GM18870 (cell line): Measurements from ENCODE around the gene RPS6KA2.

Experiments used
- ATAC-seq: cut with Tn5 transposase; IDR thresholded peaks from one replicate; pipeline ENCODE4 v1.9.1; 2021; ENCODE audit warnings: moderate library complexity; ENCODE audit not compliant: unreplicated experiment

The RPS6KA2 gene

GRCh38 chr6:166436195-166437139 lies 190.6 kb downstream of the RPS6KA2 start:
- no peak for ATAC-seq

GRCh38 chr6:166435574-166435973 lies 191.5 kb downstream of the RPS6KA2 start:
- ATAC-seq = no peak

DNA sequence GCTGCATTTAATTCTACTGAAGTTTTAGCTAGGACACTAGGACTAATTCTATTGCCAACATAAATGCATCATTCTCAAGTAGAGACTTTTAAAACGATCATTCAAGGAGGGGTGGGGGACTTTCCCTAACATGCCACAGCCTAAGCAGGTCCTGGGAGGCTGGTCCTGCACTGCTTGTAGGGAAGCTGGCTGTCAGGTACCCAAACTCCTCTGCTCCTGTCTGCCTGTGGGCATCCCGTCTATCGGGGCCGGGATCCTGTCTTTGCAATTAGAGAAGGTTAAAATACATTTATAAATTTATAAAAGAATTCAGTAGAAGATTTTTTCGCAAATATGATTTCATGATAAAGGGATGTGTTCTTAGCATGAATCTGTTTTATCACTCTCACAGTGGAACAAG lies 192.7 kb downstream of the RPS6KA2 start:
- ATAC-seq = no peak

DNA sequence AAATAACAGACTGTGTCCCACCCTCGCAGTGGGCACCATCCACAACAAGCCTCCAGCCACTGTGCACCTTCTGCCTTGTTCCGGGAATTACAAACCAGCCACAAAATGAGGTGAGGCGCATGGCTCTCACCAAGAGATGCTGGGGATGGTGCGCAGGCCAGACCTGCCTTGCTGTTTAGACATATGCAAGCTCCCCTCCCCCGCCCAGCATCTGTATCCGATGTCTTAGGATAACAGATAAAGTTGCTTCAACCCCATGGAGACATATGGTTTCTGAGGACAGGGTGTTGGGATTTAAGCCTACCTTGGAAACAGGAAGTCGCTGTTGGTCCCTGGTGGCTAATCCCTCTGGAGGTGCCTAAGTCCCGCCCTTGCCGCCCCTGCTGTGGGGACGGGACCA lies 194.0 kb downstream of the RPS6KA2 start:
- no peak for ATAC-seq

GRCh38 chr6:166430269-166430668 lies 196.8 kb downstream of the RPS6KA2 start:
- ATAC-seq = no peak

- ATAC-seq = no peak
These were observed 202.6 kb downstream of the RPS6KA2 start for GRCh38 chr6:166424431-166424830.

DNA sequence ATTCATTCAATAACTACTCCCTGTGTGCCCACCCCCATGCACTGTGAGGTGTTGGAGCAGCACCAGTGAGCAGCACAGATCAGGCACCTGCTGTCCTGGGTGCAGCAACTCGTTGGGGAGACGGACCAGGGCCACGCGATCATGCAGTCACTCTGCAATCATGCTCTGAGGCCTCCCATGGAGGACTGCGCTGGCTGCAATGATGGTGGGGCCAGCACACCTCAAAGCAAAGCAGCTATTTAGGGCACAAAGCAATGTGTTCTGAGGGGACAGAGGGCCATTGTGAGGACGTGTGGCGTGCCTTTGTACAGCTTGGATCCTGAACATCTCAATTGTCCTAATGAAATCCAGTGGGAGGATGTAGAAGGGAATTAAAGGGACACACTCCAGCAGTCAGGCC lies 203.3 kb downstream of the RPS6KA2 start:
- no peak for ATAC-seq

- no peak for ATAC-seq
These were observed 203.9 kb downstream of the RPS6KA2 start for GRCh38 chr6:166423051-166423745.

DNA sequence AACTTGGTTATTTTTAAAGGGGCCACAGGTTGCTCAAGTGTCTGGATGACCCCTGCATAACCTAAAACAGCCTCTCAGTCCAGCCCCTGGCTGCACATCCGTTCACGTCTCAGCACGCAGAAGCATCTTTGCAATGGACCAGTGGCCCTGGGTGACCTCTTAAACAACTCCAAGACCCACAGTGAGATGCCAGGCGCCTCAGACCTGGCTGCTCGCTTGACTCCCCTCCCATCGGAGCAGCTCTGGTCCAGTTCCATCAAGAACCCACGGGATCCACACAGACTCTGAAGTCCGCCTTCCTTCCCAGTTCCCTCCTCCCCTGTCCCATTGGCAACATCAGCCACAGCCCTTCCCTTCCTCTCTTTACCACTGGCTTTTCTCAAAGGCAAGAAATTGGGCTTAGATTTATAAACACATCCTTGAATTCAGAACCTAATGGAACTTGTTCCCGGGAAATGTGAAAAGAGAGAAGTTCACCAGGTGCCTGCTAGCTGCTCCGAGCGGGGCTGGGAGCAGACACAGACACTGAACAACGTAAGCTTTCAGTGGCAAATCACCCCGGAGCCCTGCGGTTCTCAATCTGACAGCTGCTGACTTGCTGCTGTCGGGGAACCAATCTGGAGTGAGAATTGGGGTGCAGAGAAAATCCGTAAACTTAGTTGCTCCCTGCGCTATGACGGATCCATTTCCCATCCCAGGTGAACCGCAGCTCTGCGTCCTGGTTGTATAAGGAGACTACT lies 204.7 kb downstream of the RPS6KA2 start:
- ATAC-seq = no peak

GRCh38 chr6:166420351-166420750 lies 206.7 kb downstream of the RPS6KA2 start:
- ATAC-seq = no peak

DNA sequence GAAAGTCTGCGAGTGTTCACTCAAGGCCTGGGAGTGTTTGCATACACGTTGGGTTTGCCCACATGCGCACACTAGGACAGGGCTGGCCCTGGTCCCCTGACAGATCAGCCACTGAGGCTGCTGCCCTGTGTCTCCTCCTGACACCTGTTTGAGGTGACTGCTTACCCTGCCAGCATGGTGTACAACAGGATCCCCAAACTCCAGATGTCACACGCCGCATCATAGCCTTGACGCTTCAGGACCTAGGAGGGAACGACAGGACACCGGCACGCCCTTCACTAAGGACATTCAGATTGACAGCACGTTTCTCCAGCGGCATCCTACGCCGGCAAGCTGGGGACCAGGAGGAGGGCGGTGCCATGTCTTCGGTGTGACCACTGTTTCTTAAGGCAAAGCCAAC lies 207.3 kb downstream of the RPS6KA2 start:
- no peak for ATAC-seq

- peak; percentile 98 for ATAC-seq
These were observed 207.8 kb downstream of the RPS6KA2 start for GRCh38 chr6:166419286-166419685.

- no peak for ATAC-seq
These were observed 208.3 kb downstream of the RPS6KA2 start for GRCh38 chr6:166418691-166419143.

GRCh38 chr6:166417285-166417691 lies 209.8 kb downstream of the RPS6KA2 start:
- ATAC-seq = no peak

DNA sequence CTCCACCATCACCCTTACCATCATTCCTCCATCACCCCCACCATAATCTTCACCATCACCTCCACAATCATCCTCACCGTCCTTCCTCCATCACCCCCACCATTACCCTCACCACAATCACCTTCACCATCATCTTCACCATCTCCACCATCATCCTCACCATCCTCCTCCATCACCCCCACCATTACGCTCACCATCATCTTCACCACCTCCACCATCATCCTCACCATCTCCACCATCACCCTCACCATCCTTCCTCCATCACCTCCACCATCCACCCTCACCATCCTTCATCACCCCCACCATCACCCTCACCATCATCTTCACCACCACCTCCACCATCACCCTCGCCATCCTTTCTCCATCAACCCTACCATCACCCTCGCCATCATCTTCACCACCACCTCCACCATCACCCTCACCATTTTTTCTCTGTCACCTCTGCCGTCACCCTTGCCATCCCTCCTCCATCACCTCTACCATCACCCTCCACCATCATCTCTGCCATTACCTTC lies 211.2 kb downstream of the RPS6KA2 start:
- no peak for ATAC-seq

DNA sequence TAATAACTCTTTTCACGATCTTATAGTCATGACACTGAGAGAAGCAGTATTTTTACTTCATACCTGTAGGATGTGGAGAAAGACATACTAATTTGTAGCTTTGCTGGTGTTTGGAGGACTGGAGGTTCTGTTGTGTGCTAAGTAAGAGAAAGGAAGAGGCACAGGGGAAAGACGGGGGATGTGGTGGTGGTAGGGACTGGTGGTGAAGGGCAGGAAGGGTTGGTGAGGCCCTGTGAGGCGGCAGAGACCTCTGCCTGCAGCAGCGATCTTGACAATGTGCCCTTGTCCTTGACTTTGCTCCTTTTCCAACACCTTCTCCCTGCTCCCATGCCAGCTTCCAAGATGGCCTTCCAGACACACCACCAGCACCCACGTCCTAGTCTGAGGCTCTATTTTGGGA lies 211.7 kb downstream of the RPS6KA2 start:
- no peak for ATAC-seq

- no peak for ATAC-seq
These were observed 213.5 kb downstream of the RPS6KA2 start for GRCh38 chr6:166413491-166413951.

GRCh38 chr6:166412911-166413384 lies 214.1 kb downstream of the RPS6KA2 start:
- ATAC-seq = no peak

GRCh38 chr6:166412156-166412910 lies 214.7 kb downstream of the RPS6KA2 start:
- no peak for ATAC-seq

DNA sequence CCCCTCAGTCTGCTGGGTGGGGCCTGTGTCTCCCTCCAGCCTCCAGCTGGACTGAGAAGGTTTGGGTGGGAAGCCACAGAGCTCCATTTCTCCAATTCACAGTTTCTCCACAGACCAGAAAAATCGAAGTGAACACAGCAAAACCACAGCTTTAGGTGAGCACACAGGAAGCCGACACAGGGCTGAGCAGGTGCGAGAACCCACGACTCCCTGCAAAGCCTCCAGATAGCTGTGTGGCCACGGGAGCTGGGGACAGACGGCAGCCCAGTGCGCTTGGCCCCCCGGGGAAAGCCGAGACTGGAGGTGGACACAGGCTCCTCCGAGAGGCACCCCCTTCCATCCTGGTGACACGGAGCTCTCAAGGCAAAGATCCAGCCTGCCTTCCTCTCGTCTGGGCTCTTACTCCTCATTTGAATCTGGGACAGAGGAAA lies 215.3 kb downstream of the RPS6KA2 start:
- no peak for ATAC-seq
